ENCODE results near the gene USP3.
A peak's percentile ranks its signal among the peaks of the same experiment; 100 is the strongest.

USP3 gene

GRCh38 chr15:63499175-63499549 lies 5.2 kb upstream of the USP3 start:
- DNase-seq: no peak

DNA sequence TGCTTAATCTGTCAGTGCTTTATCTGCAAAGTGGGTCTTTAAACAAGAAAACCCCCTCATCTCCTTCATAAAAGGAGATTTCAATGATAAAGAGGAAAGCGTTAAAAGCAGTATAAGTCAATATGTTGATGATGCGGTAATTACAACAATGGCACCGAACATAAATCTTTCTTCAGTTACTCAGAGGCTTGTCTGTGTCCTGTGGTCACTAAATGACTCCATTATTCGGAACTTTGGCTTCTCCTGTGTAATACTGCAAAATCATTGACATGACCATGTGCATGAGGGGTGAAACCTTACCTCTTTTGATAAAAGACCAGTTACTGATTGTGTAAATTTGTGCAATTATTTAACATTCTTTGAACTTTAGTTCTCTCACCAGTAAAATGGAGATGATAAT lies 4.8 kb upstream of the USP3 start:
- no peak for DNase-seq

- DNase-seq: no peak
These were observed 3.8 kb upstream of the USP3 start for GRCh38 chr15:63500265-63501250.

GRCh38 chr15:63501256-63502089 lies 2.9 kb upstream of the USP3 start:
- no peak for DNase-seq

DNA sequence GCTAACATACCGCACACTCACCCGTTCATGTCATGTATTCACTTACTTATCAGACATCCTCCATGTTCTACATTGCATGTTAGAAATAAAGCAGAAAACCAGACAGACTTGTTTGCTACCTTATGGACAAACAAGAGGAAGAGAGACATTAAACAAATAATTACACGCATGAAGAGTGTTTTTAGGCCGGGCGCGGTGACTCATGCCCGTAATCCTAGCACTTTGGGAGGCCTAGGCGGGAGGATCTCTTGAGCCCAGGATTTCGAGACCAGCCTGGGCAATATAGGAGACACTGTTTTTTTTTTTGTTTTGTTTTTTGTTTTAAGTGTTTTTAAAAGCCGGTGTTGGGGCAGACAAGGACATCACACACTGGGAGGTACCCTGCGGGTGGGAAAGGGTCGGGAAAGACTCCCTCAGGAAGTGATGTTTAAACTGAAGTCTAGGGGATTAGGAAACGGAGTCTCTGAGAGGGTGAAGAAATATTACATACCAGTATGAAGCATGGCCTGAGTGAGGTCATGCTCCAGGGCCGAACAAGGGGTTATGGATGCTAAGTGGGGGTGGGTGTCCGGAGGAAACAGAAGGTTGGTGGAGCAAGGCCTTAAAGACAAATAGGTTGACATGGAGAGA lies 2.1 kb upstream of the USP3 start:
- no peak for DNase-seq

DNA sequence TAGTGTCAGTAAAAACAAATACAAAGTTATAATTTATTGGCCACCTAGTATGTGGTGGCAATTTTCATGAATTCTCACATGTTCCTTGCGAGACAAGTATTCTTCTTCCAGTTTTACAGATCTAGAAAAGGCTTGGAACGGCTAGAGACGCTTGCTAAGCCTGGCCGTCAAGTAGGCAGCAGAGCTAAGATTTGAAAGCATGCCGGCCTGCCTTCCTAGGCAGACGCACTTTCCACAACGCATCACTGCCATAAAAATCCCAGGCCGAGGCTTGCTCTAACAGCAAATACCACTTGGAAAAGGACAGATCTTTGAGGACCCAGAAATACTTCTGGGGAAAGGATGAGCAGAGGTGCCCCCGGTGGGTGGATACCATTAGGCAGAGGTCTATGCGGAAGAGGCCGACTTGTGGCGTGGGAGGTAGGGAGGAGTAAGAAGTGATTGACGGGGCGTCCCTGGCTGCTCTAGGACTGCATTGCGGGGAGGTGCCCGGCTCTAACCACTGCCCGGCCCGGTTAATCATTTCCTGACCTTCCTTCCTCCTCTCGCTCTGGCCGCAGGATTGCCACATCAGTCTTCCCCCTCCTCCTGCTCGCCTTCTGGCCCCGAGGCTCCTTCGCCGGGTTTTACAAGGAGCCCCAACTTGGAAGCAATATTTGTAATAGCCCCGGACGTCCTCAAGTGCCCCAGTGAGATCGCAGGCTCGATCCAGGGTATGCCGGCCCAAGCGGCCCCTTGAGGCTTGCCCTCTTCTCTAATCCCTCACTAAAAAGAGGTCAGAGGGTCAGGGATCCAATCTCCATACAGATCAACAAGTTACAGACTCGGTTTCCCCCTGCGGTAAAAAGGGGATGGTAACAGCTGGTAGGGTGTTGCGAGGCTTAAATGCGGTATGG lies 1.3 kb upstream of the USP3 start:
- peak; percentile 88 for DNase-seq

- peak; percentile 88 for DNase-seq
These were observed 600 bp upstream of the USP3 start for GRCh38 chr15:63503739-63504246.

GRCh38 chr15:63504979-63505841 lies 817 bp downstream of the USP3 start:
- peak; percentile 62 for DNase-seq

GRCh38 chr15:63505842-63506222 lies 1.4 kb downstream of the USP3 start:
- DNase-seq: no peak

DNA sequence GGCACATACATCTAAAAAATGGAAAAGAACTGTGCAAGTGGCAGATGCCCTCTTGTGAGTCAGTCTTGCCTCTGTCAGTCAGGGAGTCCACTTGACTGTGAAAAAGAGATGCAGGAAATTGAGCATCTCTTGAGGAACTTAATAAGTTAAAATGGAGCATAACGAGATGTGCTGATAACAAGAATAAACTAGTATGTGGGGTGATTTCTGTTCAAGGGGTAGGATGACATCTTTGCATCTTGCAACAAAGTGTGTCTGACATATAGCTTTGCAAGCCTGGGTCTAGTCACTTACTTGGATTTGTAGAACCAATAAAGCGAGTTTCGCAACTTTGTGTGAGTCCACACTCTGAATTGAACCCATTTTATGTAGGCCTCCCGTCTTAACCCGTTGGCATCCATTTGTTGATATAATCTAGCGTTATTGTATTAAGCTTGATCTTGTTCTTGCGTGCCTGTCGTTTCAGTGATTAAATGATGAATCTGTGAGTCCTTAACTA lies 2.2 kb downstream of the USP3 start:
- no peak for DNase-seq

DNA sequence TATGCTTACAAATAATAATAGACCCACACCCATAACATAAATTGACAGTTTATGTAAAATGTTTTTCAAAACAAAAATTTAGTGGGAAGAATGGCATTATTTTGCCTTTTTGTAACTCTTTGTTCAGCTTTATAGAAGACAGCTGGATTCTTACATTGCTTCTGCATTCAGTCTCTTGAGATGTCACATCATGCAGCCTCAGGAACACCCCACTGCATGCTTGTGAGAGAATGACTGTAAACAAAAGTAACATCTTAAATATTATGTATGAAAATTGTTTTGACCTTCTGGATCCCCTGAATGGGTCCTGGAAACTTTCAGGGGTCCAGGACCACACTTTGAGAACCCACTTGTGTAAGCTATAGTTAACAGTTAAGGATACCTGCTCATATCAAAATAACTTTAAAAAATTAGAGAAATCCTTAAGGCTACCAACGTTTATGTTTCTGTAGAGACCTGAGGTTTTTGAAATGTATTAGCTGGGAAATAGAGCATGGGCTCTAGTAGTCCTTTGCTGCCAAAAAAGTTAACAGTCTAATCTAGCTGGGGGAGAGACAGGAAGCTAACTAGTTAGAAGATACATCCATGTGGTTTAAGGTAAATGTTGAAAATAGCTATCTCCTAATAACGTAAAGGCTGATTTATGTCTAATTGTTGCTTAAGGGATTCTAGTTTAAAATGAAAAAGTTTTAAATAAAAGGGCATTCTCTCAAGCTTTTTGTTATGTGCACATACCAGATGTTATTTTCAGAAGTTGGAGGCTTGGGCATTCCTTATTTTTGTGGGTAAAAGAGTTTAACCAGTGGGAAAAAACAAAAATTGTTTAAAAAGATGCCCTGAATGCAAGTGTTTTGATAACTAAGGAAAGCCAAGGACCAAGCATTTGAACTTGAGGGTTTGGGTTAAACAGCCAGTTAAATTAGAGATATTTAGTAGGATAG lies 3.8 kb downstream of the USP3 start:
- no peak for DNase-seq

DNA sequence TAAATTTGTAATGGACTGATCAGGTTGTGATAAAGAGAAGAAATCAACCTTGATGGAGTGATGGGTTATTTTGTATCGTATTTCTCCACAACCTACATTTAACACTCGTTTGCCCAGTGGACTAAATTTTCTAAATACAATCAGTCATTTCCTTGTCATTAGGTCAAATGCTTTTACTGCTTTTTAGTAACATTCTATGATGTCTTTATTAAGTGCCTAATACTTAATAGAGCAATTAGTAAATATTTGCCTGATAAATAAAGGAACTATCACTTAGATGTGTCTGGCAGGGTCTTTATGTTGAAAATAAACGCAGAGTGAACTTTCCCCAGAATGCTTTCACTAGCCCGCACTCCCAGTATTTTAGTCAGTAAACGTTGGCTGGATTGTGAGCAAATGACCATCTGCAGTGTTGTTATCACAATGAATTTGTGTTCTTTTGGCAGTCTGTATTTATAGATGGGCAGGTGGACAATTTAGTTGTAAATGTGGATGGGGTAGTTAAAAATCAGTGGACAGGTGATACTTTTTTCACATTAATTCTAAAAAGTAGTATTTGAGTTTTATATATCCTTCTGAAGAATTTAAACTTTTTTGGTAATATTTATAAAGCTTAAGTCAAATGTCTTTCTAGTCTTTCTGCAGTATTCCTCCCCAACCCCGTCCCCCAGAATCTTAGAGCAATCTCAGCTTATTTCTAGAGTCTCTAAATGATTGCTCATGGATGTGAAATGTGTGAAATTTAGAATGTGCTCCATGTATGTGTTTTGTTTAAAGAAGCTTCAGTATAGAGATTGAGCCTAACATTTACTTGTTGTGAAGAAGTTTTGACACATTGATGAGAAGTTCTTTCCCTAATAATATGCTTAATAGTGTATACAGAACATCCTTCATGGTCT lies 4.9 kb downstream of the USP3 start:
- no peak for DNase-seq

DNA sequence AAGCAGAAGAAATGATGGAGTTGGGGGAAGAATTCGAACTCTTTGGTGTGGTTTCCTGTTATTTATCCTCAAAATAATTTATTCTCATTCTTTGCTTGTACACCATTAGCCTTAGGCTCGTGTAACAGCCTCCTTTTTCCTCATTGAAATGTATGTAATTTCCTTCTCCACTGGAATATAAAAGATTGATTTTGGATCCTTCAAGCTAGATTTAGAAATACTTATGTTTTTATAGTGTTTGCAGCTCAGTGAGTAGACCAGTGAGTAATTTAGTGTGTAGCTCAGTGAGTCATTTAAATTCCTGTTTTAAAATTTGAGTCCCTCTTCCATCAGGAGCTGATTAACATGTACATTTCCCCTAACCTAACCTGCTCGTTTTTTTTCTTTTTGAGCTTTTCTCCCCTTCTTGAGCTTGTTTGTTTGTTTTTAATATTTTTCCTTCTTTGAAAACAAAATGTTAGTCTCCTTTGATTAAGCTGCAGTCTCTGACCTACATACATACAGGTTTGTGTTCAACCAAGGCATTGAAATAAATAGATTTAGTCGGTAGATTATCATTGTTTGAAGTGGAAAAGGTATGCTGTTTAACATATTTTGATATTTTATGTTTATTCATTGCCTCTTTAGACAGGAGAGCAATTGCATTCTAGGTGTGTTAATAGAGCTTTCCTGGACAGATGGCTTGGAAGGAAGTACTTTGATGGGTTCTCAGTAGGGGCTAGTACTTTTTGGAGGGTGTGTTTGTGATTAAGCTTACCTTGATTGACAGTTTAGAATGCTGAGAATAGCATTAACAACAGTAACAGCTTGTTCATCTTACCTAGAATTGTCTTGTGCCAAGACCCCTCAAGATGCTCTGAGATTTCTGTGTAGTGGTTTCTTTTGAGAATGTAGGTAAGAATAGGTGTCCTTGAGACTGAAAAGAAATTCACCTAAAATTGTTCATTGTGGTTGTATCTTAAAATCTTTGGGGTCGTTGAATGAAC lies 5.9 kb downstream of the USP3 start:
- DNase-seq: no peak

DNA sequence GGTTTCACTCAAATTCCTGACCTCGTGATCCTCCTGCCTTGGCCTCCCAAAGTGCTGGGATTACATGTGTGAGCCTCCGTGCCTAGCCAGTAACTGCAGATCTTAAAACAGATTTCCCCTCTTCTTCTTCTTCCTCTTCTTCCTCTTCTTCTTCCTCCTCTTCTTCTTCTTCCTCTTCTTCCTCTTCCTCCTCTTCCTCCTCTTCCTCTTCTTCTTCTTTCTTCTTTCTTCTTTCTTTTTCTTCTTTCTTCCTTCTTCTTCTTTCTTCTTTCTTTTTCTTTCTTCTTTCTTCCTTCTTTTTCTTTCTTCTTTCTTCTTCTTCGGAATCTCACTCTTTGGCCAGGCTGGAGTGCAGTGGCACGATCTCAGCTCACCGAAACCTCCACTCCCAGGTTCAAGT lies 7.8 kb downstream of the USP3 start:
- no peak for DNase-seq

- no peak for DNase-seq
These were observed 8.9 kb downstream of the USP3 start for GRCh38 chr15:63513271-63513670.

- no peak for DNase-seq
These were observed 9.3 kb downstream of the USP3 start for GRCh38 chr15:63513728-63514127.

DNA sequence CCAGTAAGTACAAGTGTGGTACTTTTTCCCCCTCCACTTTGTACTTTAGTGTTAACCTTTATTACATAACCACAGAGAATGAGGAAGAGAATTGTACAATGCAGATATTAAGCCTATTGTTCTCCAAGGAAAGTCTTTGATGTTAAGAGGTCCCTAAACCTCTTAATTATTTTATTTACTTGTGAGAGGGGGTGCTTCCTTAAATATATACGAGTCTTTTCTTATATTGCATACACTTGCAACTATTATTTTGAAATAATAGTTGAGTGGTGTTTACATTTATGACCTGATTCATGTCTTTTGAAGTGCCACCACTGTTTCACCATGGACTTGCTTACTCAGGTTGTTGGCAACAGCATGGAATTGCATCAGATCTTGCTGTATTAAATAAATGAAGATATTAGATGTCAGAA lies 10.1 kb downstream of the USP3 start:
- DNase-seq: no peak
